ENCODE results near the gene WWOX.

- TF ChIP-seq EZH2 (IDR thresholded peaks at IDR 0.05; ENCODE audit: low read length) (no peak), CTCF (optimal IDR thresholded peaks at IDR 0.05 in 1 of 3, IDR thresholded peaks at IDR 0.05 in 1 of 3, conservative IDR thresholded peaks at IDR 0.05 in 1 of 3; ENCODE audit: extremely low read depth in 1 of 3, insufficient read depth in 2 of 3, low read length in 3 of 3) (no peak)
These were observed 695.3 kb downstream of the WWOX start for GRCh38 chr16:78794581-78795250.

All from keratinocyte (primary cell).